Hippocampal formation (tissue), 2 donors: ENCODE data around the gene ANKH.
A peak's percentile ranks its signal among the peaks of the same experiment; 100 is the strongest.

ENCODE experiments used
- DNase-seq, 2 donors: peaks; one replicate each; lab custom pipeline; 2025; lab: John Stamatoyannopoulos, UW

The ANKH gene

GRCh38 chr5:14664270-14665100, 207.1 kb downstream of the ANKH start, which contains the start of gene OTULIN:
Gene OTULIN (plus strand): TSS chr5:14664718. CDS start chr5:14664826, 108 bp downstream.
- peak; percentile 87 to 90 for DNase-seq

- no peak for DNase-seq
Observed at GRCh38 chr5:14663734-14664269, 207.8 kb downstream of the ANKH start.

- no peak for DNase-seq
Observed at GRCh38 chr5:14662721-14663260, 208.8 kb downstream of the ANKH start.

- no peak for DNase-seq
Observed at GRCh38 chr5:14660833-14661232, 210.7 kb downstream of the ANKH start.

GRCh38 chr5:14659821-14660607, 211.6 kb downstream of the ANKH start:
- no peak for DNase-seq

GRCh38 chr5:14656898-14657297, 214.7 kb downstream of the ANKH start:
- no peak for DNase-seq

- DNase-seq = no peak
Observed at GRCh38 chr5:14655146-14655741, 216.3 kb downstream of the ANKH start.
